Measurements from ENCODE around the gene ZNF467.

DNA sequence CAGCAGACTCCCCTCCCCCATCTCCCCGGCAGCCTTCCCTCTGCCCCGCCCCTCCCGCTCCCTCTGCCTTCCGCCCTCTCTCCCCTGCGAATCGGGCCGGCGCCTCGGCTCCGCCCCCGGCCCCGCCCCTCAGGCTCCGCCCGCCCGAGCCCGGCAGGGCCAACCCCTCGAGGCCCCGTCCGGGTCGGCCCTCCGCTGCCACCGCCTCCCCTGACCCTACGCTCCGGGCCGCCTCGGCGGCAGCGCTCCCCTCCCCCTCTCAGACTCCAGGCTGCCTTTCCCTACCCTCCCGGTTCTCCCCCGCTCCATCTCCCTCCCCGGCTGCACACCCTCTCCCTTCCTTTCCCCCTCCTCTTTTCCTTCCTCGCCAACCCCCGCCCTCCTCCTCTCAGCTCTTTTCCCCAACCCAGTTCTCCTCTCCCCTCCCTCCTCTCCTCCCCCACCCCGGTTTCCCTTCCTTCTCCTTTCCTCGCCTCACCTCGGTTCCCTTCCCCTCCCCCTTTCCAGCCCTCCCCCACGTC lies 1.6 kb downstream of the ZNF467 start:
- TF ChIP-seq GATA2 (IDR thresholded peaks at IDR 0.05; ENCODE audit: low read depth, low read length) (no peak), GATA3 (IDR thresholded peaks at IDR 0.05; ENCODE audit: low read depth, low read length) (no peak)
